Spinal cord (tissue), 10 donors: ENCODE measurements around the gene SOD2. TPM values are rescaled to one million over a fixed set of nuclear protein-coding genes. Genes with fewer than 3 reads are reported as not detected.
A peak's percentile ranks its signal among the peaks of the same experiment; 100 is the strongest.
"Not testable (repeated sequence)": the region's sequence is repeated elsewhere in the genome, so short reads cannot be mapped to it uniquely, and the experiment has no call there.

Experiments
- DNase-seq, 6 donors: peaks; one replicate each; pipeline versions ENCODE4 v3.0.0 to v3.0.0-alpha.2; 2013 to 2015; ENCODE audit warnings: low spot score in 6 of 6, low read depth in 4 of 6
- H3K27ac ChIP-seq: one replicate; pipeline ENCODE4 v1.5.1; 2013; ENCODE audit warnings: low read depth, low read length, control low read depth
- H3K27me3 ChIP-seq: one replicate; pipeline ENCODE4 v1.6.1; 2013; ENCODE audit warnings: low read length; ENCODE audit not compliant: control insufficient read depth, insufficient read depth
- H3K36me3 ChIP-seq: one replicate; pipeline ENCODE4 v1.6.1; 2013; ENCODE audit warnings: low read length; ENCODE audit not compliant: control insufficient read depth, insufficient read depth
- H3K4me1 ChIP-seq: one replicate; pipeline ENCODE4 v1.6.1; 2013; ENCODE audit warnings: low read length; ENCODE audit not compliant: control insufficient read depth, insufficient read depth
- H3K4me3 ChIP-seq: one replicate; pipeline ENCODE4 v1.5.1; 2013; ENCODE audit warnings: low read depth, low read length, control low read depth
- H3K9me3 ChIP-seq: one replicate; pipeline ENCODE4 v1.6.1; 2013; ENCODE audit warnings: low read length; ENCODE audit not compliant: control insufficient read depth, insufficient read depth
- WGBS: methylation state at CpG from one replicate; pipeline ENCODE4 v1.1.5; 2013; ENCODE audit warnings: missing lambda C conversion rate; ENCODE audit not compliant: insufficient coverage; 5-methylcytosine and 5-hydroxymethylcytosine counted together
- polyA plus RNA-seq, 2 donors: library from polyadenylated mRNA; unstranded; fragments of 120-200 nt; gene quantifications; one replicate each; pipeline ENCODE4 v1.2.1, GENCODE V29; 2013; ENCODE audit not compliant: insufficient read length in 2 of 2
- total RNA-seq, 2 donors: library from RNA; depleted of rRNA in 1 of 2; stranded (reverse); fragments of 120-200 nt in 1 of 2; fragments of >200 nt in 1 of 2; gene quantifications; one replicate each; pipeline versions ENCODE4 v1.2.3 to v1.2.4, GENCODE V29; 2013 to 2014
- donor health status: healthy.

SOD2 gene
- total and polyA plus RNA-seq, 4 donors, result 95.2 to 142 (median 111) TPM

DNA sequence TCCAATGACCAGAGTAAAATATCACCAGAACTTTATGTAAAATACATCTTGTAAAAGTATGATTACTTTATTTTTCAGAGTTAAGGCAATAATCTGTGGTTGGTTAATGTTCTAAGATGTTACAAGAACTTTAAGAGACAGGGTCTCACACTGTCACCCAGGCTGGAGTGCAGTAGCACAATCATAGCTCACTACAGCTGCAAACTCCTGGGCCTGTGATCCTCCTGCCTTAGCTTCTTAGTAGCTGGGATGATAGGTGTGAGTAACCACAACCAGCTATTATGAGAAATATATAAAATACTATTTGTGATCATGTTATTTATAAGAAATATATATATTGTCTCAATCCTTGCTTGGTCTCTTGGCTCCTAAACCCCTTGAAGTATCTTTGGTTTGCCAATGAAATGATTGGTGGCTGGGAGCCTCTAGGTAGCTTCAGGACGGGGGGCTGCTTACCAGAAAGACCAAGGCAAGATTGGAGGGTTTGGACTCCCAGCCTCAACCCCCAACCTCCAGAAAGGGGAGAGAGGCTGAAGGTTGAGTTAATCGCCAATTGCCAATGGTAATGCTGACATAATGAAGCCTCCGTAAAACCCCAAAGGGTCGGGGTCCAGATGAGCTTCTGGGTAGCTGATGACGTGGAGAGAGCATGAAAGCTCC, 15.4 kb downstream of the SOD2 start:
- 95% methylated on average over 3 of the region's 5 CpGs for WGBS
- Histone ChIP-seq H3K27ac (no peak overlapping the region), H3K36me3 (no peaks in the 10 kb centered on the region)

DNA sequence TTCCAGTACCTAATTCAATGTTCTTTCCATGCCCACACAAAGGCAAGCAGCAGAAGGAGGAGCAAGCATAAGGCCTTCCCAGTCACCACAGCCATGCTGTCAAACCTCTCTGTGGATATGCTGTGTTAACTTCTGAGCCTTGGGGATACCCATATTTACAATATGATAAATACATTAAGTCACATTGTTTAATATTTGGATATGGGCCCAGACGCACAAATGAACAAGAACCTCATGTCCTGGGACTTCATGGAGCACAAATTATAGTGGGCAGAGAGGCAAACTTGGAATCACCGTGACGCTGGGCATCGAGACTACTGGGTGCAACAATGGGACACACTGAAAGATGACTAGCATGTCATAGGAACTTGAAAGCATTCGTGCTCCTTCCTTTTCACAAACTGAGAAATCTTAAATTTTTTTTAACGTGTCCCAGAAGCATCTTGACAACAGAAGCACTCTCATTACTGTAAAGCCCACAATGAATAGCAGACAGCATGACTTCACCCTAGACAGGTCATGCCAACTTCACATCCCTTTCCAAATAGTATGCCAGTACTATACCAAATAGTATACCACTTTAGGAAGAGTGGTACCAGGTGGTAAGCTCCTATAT, 16.0 kb downstream of the SOD2 start:
- H3K36me3 ChIP-seq, result no peaks in the 10 kb centered on the region
- 87% methylated on average over 6 of the region's 6 CpGs for WGBS
- H3K27ac ChIP-seq, result no peak overlapping the region

More for the DNA sequence above, 15.4 kb downstream of the SOD2 start:
- no peaks in the 10 kb centered on the region for H3K27me3 ChIP-seq
- DNase-seq, result no peak
- H3K4me1 ChIP-seq, result no peaks in the 10 kb centered on the region
- no peak overlapping the region for H3K4me3 ChIP-seq
- no peaks in the 10 kb centered on the region for H3K9me3 ChIP-seq

DNA sequence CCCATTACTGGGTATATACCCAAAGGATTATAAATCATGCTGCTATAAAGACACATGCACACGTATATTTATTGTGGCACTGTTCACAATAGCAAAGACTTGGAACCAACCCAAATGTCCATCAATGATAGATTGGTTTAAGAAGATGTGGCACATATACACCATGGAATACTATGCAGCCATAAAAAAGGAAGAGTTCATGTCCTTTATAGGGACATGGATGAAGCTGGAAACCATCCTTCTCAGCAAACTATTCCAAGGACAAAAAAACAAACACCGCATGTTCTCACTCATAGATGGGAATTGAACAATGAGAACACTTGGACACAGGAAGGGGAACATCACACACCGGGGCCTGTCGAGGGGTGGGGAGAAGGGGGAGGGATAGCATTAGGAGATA, 16.8 kb downstream of the SOD2 start:
- not testable (repeated sequence) for H3K27me3 ChIP-seq, H3K4me1 ChIP-seq, H3K36me3 ChIP-seq, H3K27ac ChIP-seq, H3K4me3 ChIP-seq, H3K9me3 ChIP-seq, DNase-seq
- no CpG with 5 or more reads among the region's 4 CpGs for WGBS

More for the DNA sequence above, 16.0 kb downstream of the SOD2 start:
- Histone ChIP-seq H3K9me3 (no peaks in the 10 kb centered on the region), H3K4me3 (no peak overlapping the region), H3K4me1 (no peaks in the 10 kb centered on the region), H3K27me3 (no peaks in the 10 kb centered on the region)
- DNase-seq, result no peak

DNA sequence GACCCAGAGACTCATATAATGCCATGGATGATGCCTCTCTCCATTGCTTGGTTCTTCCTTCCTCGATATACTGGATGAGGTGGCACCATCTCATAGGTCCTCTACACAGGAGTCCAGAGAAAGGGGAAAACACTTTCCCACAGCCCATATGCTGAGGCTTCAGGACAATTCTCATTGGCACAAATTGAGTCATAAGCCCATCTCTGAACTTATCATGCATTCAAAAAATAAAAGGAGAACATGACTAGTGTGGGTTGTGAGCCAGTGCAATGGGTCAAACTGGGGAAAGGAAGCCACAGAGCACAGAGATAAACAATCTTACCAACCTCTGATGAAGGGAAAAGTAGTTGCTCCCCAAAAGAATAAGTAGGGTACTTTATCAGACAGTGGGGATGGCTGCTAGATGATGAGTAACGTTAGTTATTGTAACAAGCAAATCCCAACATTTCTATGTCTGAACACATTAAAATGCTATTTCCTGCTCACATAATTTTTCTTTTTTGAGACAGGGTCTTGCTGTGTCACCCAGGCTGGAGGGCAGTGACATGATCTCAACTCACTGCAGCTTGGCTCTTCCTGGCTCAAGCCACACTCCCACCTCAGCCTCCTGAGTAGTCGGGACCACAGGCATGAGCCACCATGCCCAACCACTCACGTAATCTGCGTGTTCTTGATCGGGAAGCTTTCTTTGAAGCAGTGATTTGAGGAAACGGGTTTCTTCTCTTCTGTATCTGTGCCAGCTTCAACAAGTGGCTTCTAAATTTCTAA, 27.0 kb downstream of the SOD2 start:
- Histone ChIP-seq H3K36me3 (no peaks in the 10 kb centered on the region), H3K27me3 (no peaks in the 10 kb centered on the region), H3K27ac (no peak overlapping the region), H3K9me3 (peaks cover 2% of the 10 kb centered on the region), H3K4me3 (no peak overlapping the region), H3K4me1 (no peaks in the 10 kb centered on the region)
- WGBS, result 70% methylated on average over 3 of the region's 7 CpGs
- DNase-seq, result no peak

DNA sequence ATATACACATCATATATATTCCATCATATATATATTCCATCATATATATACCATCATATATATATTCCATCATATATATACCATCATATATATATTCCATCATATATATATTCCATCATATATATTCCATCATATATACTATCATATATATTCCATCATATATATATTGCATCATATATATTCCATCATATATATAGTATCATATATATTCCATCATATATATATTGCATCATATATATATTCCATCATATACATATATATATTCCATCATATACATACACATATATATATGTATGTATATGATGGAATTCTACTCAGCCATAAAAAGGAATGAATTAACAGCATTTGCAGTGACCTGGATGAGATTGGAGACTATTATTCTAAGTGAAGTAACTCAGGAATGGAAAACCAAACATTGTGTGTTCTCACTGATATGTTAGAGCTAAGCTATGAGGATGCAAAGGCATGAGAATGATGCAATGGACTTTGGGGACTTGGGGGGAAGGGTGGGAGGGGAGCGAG, 29.6 kb downstream of the SOD2 start:
- H3K27me3 ChIP-seq, H3K4me3 ChIP-seq, H3K27ac ChIP-seq, H3K4me1 ChIP-seq, H3K36me3 ChIP-seq, H3K9me3 ChIP-seq, DNase-seq: not testable (repeated sequence)
- no CpG with 5 or more reads among the region's 1 CpG for WGBS

DNA sequence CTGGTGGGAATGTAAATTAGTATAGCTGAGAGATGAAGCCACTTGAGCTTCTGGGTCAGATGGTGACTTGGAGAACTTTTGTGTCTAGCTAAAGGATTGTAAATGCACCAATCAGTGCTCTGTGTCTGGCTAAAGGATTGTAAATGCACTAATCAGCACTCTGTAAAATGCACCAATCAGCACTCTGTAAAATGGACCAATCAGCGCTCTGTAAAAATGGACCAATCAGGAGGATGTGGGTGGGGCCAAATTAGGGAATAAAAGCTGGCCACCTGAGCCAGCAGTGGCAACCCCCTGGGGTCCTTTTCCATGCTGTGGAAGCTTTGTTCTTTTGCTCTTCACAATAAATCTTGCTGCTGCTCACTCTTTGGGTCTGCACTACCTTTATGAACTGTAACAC, 31.1 kb downstream of the SOD2 start:
- 100% methylated on average over 1 of the region's 1 CpG for WGBS
- not testable (repeated sequence) for H3K9me3 ChIP-seq, H3K4me3 ChIP-seq

DNA sequence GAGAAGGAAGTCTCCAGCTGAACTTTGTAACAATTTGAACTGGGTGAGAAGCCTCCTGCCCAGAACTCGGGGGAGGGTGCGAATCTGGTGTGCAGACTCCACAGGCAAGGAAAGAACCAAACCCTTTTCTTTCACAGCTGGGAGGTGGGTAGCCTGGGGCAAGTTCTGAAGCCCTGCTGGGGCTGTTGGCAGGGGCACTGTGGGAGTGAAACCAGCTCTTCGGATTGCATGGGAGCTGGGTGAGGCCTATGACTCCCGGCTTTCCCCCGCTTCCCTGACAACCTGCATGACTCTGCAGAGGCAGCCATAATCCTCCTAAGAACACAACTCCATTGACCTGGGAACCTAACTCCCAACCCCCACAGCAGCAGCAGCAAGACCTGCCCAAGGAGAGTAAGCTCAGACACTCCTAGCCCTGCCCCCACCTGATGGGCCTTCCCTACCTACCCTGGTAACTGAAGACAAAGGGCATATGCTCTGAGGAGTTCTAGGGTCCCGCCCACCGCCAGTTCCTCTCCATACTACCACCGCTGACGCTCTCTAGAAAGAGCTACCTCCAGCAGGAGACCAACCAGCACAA, 37.5 kb downstream of the SOD2 start:
- Histone ChIP-seq H3K36me3 (no peaks in the 10 kb centered on the region), H3K9me3 (no peaks in the 10 kb centered on the region), H3K4me1 (no peaks in the 10 kb centered on the region), H3K27me3 (no peaks in the 10 kb centered on the region), H3K27ac (no peak overlapping the region), H3K4me3 (no peak overlapping the region)
- WGBS, result 85% methylated on average over 8 of the region's 9 CpGs
- DNase-seq, result no peak

More for the DNA sequence above, 31.1 kb downstream of the SOD2 start:
- H3K27me3 ChIP-seq, H3K36me3 ChIP-seq, H3K27ac ChIP-seq, H3K4me1 ChIP-seq, DNase-seq: not testable (repeated sequence)

DNA sequence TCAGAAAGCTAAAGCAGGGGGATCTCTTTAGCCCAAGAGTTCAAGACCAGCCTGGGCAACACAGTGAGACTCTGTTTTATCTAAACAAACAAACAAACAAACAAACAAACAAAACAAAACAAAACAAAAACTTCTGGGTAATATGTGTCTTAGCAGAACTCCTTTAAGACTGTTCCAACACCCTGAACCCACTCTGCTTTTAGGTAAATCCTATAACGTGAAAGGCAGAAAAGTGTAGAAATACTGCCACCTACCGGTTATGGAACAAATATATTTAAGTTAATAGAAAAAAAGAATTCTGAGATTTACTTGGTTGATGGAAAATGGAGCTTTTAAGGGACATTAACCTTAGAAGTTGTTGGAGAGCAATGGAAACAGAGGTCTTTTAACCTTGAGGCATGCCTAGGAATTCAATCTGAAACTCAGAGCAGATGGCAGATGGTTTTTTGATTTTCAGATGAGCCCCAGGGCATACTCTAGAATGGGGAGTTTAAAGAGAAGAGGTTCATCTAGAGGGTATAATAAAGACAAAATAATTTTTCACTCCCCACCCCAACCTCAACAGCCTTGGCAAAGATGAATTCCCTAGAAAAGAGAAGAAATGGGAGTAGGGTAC, 38.5 kb downstream of the SOD2 start:
- no CpG with 5 or more reads among the region's 2 CpGs for WGBS
- Histone ChIP-seq H3K4me1 (no peaks in the 10 kb centered on the region), H3K27ac (no peak overlapping the region), H3K36me3 (no peaks in the 10 kb centered on the region), H3K27me3 (no peaks in the 10 kb centered on the region), H3K9me3 (no peaks in the 10 kb centered on the region), H3K4me3 (no peak overlapping the region)
- DNase-seq, result peak; percentile 45 to 94 (median 56)

DNA sequence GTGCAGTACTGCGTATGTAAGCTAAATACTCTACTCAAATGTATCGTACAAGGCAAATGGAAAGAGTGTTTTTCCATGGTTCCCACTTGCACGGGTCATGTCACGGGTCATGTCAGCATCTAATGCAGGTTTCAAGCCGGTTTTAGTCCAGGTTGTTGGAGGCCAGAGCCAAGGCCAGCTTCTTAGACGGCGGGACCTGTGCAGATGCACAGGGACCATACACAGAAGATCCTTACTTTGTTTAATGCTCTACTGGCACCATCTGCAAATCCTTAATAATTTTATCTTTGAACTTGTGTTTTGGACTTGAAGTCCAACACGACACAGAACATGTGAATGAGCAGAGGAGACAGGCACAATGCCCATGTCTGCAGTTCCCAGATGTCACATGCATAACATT, 42.7 kb downstream of the SOD2 start:
- Histone ChIP-seq H3K36me3 (no peaks in the 10 kb centered on the region), H3K27me3 (no peaks in the 10 kb centered on the region), H3K27ac (no peak overlapping the region), H3K4me1 (no peaks in the 10 kb centered on the region), H3K4me3 (no peak overlapping the region), H3K9me3 (no peaks in the 10 kb centered on the region)
- peak in 1 of 6 donors; percentile 20 for DNase-seq
- WGBS, result 91% methylated on average over 6 of the region's 8 CpGs
